Upper lobe of left lung (tissue), 6 donors: ENCODE data around the gene SUPT3H. TPM values are rescaled to one million over a fixed set of nuclear protein-coding genes. Genes with fewer than 3 reads are reported as not detected.

ENCODE experiments used
- ATAC-seq, 2 donors: fragments of 200-7000 bp; cut with Tn5 transposase; one replicate each; pipeline ENCODE4 v1.9.1; 2022; ENCODE audit warnings: mild to moderate bottlenecking in 2 of 2, moderate library complexity in 2 of 2; ENCODE audit not compliant: low FRiP score in 2 of 2
- DNase-seq, 2 donors: peaks; one replicate each; pipeline ENCODE4 v3.0.0-alpha.2; 2019 to 2020
- H3K27ac ChIP-seq, 4 donors: fragments of 200-600 bp; sonication (generic); one replicate each; pipeline ENCODE4 v1.5.1; 2016 to 2019
- H3K27me3 ChIP-seq, 4 donors: fragments of 200-600 bp; sonication (generic); one replicate each; pipeline ENCODE4 v1.5.1; 2017 to 2019
- H3K36me3 ChIP-seq, 4 donors: fragments of 200-600 bp; sonication (generic); one replicate each; pipeline ENCODE4 v1.5.1; 2016 to 2019
- H3K4me1 ChIP-seq, 4 donors: fragments of 200-600 bp; sonication (generic); one replicate each; pipeline ENCODE4 v1.5.1; 2018 to 2019
- H3K4me3 ChIP-seq, 4 donors: fragments of 200-600 bp; sonication (generic); one replicate each; pipeline ENCODE4 v1.5.1; 2017 to 2019; ENCODE audit warnings: mild to moderate bottlenecking in 2 of 4, moderate library complexity in 1 of 4
- H3K9me3 ChIP-seq, 4 donors: fragments of 200-600 bp; sonication (generic); one replicate each; pipeline ENCODE4 v1.5.1; 2018 to 2019
- CTCF ChIP-seq, 6 experiments: fragments of 450-650 bp in 4 of 6; fragments of 200-600 bp in 2 of 6; sonication (generic) in 2 of 6; IDR thresholded peaks; one replicate each; pipeline ENCODE4 v1.5.1; 2016 to 2019; ENCODE audit warnings: antibody characterized with exemption in 6 of 6
- EP300 ChIP-seq, 4 donors: sonication (generic); formaldehyde crosslinking; IDR thresholded peaks; one replicate each; pipeline ENCODE4 v1.5.1; 2017; ENCODE audit warnings: antibody characterized with exemption in 4 of 4, control low read depth in 2 of 4
- POLR2A ChIP-seq, 4 donors: fragments of 450-650 bp; IDR thresholded peaks; one replicate each; pipeline ENCODE4 v1.5.1; 2016 to 2017; ENCODE audit warnings: antibody characterized with exemption in 4 of 4, mild to moderate bottlenecking in 2 of 4
- POLR2AphosphoS5 ChIP-seq, 2 donors: sonication (generic); formaldehyde crosslinking; IDR thresholded peaks; one replicate each; pipeline ENCODE4 v1.5.1; 2017; ENCODE audit warnings: antibody characterized with exemption in 2 of 2
- WGBS, 2 donors: methylation state at CpG; one replicate each; pipeline ENCODE4 v1.1.5; 2017 to 2018; 5-methylcytosine and 5-hydroxymethylcytosine counted together
- total RNA-seq, 6 donors: library from RNA; depleted of rRNA in 4 of 6; stranded (reverse); fragments of >200 nt in 4 of 6; gene quantifications; one replicate each; pipeline versions ENCODE4 v1.1.0 to v1.2.1, GENCODE V29; 2016 to 2021
- donor health status: DM: no; HTN: no; CAD: no; lungs with moderate emphysema.
- donor health status: DM: no; HTN: yes; CAD: no; lungs with severe emphysema.

Gene SUPT3H
- total RNA-seq, 6 donors from 2014 or later = 6.4 to 45.1 (median 8.9) TPM

DNA sequence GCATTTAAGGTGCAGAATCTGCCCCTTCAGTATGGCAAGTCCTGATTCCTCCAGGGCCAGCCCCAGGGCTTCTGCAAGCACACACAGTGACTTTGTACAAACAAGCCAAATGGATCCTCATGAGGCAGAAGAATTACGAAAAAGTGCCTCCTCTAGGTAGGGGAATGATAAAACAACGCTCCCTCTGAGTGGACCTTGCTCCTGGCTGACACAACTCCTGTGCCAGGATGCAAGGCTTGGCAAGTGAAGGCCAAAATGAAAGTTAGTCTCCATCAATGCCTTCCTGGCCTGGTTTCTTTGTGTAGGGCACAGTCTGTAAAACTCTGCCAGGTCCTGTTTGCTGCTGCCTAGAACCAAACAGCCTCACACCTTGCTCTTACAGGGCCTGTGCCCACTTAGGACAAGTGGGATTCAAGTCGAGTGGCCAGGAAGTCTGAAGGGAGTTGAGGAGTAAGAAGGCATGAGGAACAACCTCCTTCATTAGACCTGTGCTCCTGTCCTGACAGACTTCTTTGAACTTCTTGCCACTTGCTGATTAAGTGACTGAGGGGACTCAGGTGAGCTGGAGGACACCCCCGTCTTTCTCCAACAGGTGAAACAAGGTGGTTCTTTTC lies 573.1 kb downstream of the SUPT3H start:
- Histone ChIP-seq H3K36me3 (no peaks in the 10 kb centered on the region), H3K27ac (no peak overlapping the region), H3K4me1 (peaks cover 3 to 17% (median 8%) of the 10 kb centered on the region in 4 donors), H3K9me3 (no peaks in the 10 kb centered on the region), H3K4me3 (no peak overlapping the region), H3K27me3 (no peaks in the 10 kb centered on the region)
- DNase-seq = peak in 1 of 2 donors; percentile 40
- WGBS, 2 donors = 66 to 74% methylated on average over 4 of the region's 4 CpGs
- ATAC-seq = no peak
- no peak for TF ChIP-seq EP300 (IDR thresholded peaks at IDR 0.05)
- no peak for TF ChIP-seq CTCF (IDR thresholded peaks at IDR 0.05)
- no peak for TF ChIP-seq POLR2A (IDR thresholded peaks at IDR 0.05)
- no peak for TF ChIP-seq POLR2AphosphoS5 (IDR thresholded peaks at IDR 0.05)

DNA sequence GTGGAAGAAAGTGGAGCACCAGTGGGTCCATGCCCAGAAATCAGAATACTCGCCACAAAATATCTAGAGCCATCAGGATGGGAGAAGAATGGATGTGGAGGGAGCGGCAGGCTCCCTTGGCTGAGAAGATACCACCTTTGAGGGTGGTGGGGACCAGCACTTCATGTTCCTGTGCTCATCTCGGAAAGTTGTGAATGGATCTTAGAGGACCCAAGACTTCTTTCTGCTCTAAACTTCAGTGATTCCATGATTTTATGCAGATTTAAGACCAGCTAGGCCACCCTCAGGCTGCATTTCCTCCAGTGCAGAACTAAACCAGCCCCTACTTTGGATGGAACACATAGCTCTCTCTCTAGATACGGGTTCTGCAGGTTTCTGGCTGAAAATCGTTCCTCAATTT lies 573.7 kb downstream of the SUPT3H start:
- Histone ChIP-seq H3K36me3 (no peaks in the 10 kb centered on the region), H3K4me3 (no peak overlapping the region), H3K27ac (no peak overlapping the region), H3K9me3 (no peaks in the 10 kb centered on the region), H3K27me3 (no peaks in the 10 kb centered on the region), H3K4me1 (peaks cover 3 to 15% (median 8%) of the 10 kb centered on the region in 4 donors)
- TF ChIP-seq CTCF (IDR thresholded peaks at IDR 0.05) (no peak), POLR2AphosphoS5 (IDR thresholded peaks at IDR 0.05) (no peak), EP300 (IDR thresholded peaks at IDR 0.05) (no peak), POLR2A (IDR thresholded peaks at IDR 0.05) (no peak)
- DNase-seq (no peak), ATAC-seq (no peak)
- 89 to 94% methylated on average over 4 of the region's 5 CpGs for WGBS, 2 donors

DNA sequence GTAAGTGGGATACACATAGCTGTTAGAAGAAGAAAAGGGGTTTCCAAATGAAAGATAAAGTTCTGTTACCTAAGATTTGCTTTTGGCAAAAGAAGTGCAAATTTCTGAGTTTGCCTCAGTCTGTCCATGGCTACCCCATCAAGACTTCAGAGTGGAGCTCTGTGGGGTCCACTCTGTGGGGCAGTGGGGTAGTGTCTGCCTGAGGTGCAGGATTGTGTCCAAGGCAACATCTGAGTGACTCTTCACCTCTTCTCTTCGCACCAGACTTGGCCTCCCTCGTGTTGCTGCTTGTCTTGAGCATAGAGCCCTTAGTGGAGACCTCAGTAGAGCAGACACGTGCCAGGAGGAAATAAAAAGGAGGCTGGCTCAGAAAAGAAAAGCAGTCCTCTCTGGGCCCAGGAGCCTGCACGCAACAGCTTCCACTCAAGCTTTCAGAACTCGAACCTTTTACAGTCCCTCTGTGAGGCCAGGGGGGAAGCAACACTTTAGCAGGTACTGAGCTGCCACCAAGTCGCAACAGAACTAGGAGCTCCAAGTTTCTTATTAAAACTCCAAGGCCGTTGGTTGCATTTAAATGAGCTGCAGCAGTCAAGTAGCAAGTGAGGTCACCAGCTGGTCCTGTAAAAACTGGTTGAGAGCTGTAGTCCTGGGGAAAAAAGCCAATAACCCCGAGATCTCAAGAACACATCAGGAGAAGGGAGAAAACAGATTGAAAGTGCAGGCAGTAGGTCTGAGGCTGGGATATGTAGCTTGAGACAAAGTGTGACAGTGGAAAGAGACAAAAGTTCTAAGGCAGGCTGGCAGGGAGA lies 576.7 kb downstream of the SUPT3H start:
- Histone ChIP-seq H3K4me3 (no peak overlapping the region), H3K9me3 (no peaks in the 10 kb centered on the region)
- ATAC-seq = no peak

GRCh38 chr6:44800171-44800783 lies 577.5 kb downstream of the SUPT3H start:
- Histone ChIP-seq H3K27me3 (no peaks in the 10 kb centered on the region), H3K4me1 (peaks cover 0 to 13% (median 8%) of the 10 kb centered on the region in 4 donors), H3K36me3 (no peaks in the 10 kb centered on the region), H3K9me3 (no peaks in the 10 kb centered on the region), H3K4me3 (no peak overlapping the region), H3K27ac (no peak overlapping the region)
- ATAC-seq = peak; percentile 54 to 72
- no peak for TF ChIP-seq POLR2A (IDR thresholded peaks at IDR 0.05)
- TF ChIP-seq CTCF (IDR thresholded peaks at IDR 0.05) = no peak
- TF ChIP-seq POLR2AphosphoS5 (IDR thresholded peaks at IDR 0.05) = no peak
- TF ChIP-seq EP300 (IDR thresholded peaks at IDR 0.05) = no peak
- 19 to 34% methylated on average over 8 of the region's 8 CpGs for WGBS, 2 donors
- DNase-seq = peak in 1 of 2 donors; percentile 42

More for the DNA sequence above, 576.7 kb downstream of the SUPT3H start:
- TF ChIP-seq POLR2AphosphoS5 (IDR thresholded peaks at IDR 0.05) = no peak
- no peak for TF ChIP-seq EP300 (IDR thresholded peaks at IDR 0.05)
- TF ChIP-seq CTCF (IDR thresholded peaks at IDR 0.05) = no peak
- no peak for TF ChIP-seq POLR2A (IDR thresholded peaks at IDR 0.05)
- no peak overlapping the region for H3K27ac ChIP-seq
- no peak for DNase-seq
- H3K27me3 ChIP-seq = no peaks in the 10 kb centered on the region
- H3K36me3 ChIP-seq = no peaks in the 10 kb centered on the region
- 52 to 56% methylated on average over 8 of the region's 8 CpGs for WGBS, 2 donors
- peaks cover 0 to 13% (median 8%) of the 10 kb centered on the region in 4 donors for H3K4me1 ChIP-seq
